Upper lobe of left lung (tissue), 6 donors: ENCODE measurements around the gene DRAXIN. TPM values are rescaled to one million over a fixed set of nuclear protein-coding genes. Genes with fewer than 3 reads are reported as not detected.
A peak's percentile ranks its signal among the peaks of the same experiment; 100 is the strongest.

Experiments
- ATAC-seq, 2 donors: fragments of 200-7000 bp; cut with Tn5 transposase; one replicate each; pipeline ENCODE4 v1.9.1; 2022; ENCODE audit warnings: mild to moderate bottlenecking in 2 of 2, moderate library complexity in 2 of 2; ENCODE audit not compliant: low FRiP score in 2 of 2
- DNase-seq, 2 donors: peaks; one replicate each; pipeline ENCODE4 v3.0.0-alpha.2; 2019 to 2020
- H3K27ac ChIP-seq, 4 donors: fragments of 200-600 bp; sonication (generic); one replicate each; pipeline ENCODE4 v1.5.1; 2016 to 2019
- H3K27me3 ChIP-seq, 4 donors: fragments of 200-600 bp; sonication (generic); one replicate each; pipeline ENCODE4 v1.5.1; 2017 to 2019
- H3K36me3 ChIP-seq, 4 donors: fragments of 200-600 bp; sonication (generic); one replicate each; pipeline ENCODE4 v1.5.1; 2016 to 2019
- H3K4me1 ChIP-seq, 4 donors: fragments of 200-600 bp; sonication (generic); one replicate each; pipeline ENCODE4 v1.5.1; 2018 to 2019
- H3K4me3 ChIP-seq, 4 donors: fragments of 200-600 bp; sonication (generic); one replicate each; pipeline ENCODE4 v1.5.1; 2017 to 2019; ENCODE audit warnings: mild to moderate bottlenecking in 2 of 4, moderate library complexity in 1 of 4
- H3K9me3 ChIP-seq, 4 donors: fragments of 200-600 bp; sonication (generic); one replicate each; pipeline ENCODE4 v1.5.1; 2018 to 2019
- CTCF ChIP-seq, 6 experiments: fragments of 450-650 bp in 4 of 6; fragments of 200-600 bp in 2 of 6; sonication (generic) in 2 of 6; IDR thresholded peaks; one replicate each; pipeline ENCODE4 v1.5.1; 2016 to 2019; ENCODE audit warnings: antibody characterized with exemption in 6 of 6
- EP300 ChIP-seq, 4 donors: sonication (generic); formaldehyde crosslinking; IDR thresholded peaks; one replicate each; pipeline ENCODE4 v1.5.1; 2017; ENCODE audit warnings: antibody characterized with exemption in 4 of 4, control low read depth in 2 of 4
- POLR2A ChIP-seq, 4 donors: fragments of 450-650 bp; IDR thresholded peaks; one replicate each; pipeline ENCODE4 v1.5.1; 2016 to 2017; ENCODE audit warnings: antibody characterized with exemption in 4 of 4, mild to moderate bottlenecking in 2 of 4
- POLR2AphosphoS5 ChIP-seq, 2 donors: sonication (generic); formaldehyde crosslinking; IDR thresholded peaks; one replicate each; pipeline ENCODE4 v1.5.1; 2017; ENCODE audit warnings: antibody characterized with exemption in 2 of 2
- WGBS, 2 donors: methylation state at CpG; one replicate each; pipeline ENCODE4 v1.1.5; 2017 to 2018; 5-methylcytosine and 5-hydroxymethylcytosine counted together
- total RNA-seq, 6 donors: library from RNA; depleted of rRNA in 4 of 6; stranded (reverse); fragments of >200 nt in 4 of 6; gene quantifications; one replicate each; pipeline versions ENCODE4 v1.1.0 to v1.2.1, GENCODE V29; 2016 to 2021
- donor health status: DM: no; HTN: no; CAD: no; lungs with moderate emphysema.
- donor health status: DM: no; HTN: yes; CAD: no; lungs with severe emphysema.

The DRAXIN gene
- total RNA-seq, 6 donors from 2014 or later = 0.11 to 0.17 TPM; not detected in 4

DNA sequence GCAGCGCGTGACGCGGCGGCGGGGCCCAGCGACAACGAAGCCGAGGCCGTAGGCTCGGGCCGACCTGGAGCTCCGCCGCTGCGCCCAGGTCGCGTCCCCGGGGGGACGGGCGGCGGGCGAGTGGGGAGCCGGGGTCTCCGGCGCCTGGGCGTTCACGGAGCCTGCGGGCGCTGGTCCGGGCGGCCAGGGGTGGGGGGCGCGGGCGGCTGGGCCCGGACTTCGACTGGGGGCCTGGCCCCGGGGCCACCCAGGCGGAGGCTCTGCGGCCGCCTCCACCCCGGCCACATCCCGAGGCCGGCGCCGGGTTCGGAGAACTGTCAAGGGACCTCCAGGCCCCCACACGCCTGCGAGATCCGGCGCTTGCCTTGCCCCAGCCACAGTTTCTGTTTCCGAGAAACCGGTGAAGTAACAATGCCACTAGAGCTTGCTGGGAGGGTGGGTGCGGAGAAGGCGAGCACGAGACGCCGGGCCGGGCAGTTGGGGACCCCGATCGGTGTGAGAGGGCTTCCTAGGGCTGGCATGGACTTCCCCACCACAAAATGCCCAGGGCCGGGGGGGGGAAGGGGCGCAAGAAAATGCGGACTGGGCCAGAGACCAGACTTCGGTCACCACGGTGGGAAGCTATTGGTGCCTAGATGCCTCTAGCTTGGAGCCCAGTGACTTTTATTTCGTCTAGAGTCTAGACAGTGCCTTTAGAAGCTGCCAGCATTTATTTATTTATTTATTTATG lies 27.0 kb upstream of the DRAXIN start:
- peak; percentile 56 to 59 for ATAC-seq

DNA sequence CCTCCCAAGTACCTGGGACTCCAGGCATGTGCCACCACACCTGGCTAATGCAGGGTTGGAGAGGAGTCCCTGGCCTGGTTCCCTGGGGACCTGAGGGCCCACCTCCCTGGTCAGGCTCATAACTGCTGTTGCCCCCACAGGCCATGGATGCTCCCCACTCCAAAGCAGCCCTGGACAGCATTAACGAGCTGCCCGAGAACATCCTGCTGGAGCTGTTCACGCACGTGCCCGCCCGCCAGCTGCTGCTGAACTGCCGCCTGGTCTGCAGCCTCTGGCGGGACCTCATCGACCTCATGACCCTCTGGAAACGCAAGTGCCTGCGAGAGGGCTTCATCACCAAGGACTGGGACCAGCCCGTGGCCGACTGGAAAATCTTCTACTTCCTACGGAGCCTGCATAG lies 23.0 kb upstream of the DRAXIN start:
- no peak for DNase-seq

More for the DNA sequence above, 27.0 kb upstream of the DRAXIN start:
- peak in 1 of 2 donors; percentile 37 for DNase-seq
- peak overlapping the region; percentile 19 to 86 (median 80) for H3K4me3 ChIP-seq
- no peaks in the 10 kb centered on the region for H3K9me3 ChIP-seq
- TF ChIP-seq EP300 (IDR thresholded peaks at IDR 0.05) (no peak), CTCF (IDR thresholded peaks at IDR 0.05) (no peak), POLR2AphosphoS5 (IDR thresholded peaks at IDR 0.05) (no peak)
- WGBS, 2 donors = 0 to 7% methylated on average over 6 to 21 of the region's 66 CpGs
- peak overlapping the region; percentile 84 to 96 (median 85) for H3K27ac ChIP-seq
- peaks cover 0 to 20% (median 3%) of the 10 kb centered on the region in 4 donors for H3K36me3 ChIP-seq
- peaks cover 4 to 15% (median 8%) of the 10 kb centered on the region in 4 donors for H3K4me1 ChIP-seq
- no peaks in the 10 kb centered on the region for H3K27me3 ChIP-seq

GRCh38 chr1:11670747-11671146 lies 20.8 kb upstream of the DRAXIN start:
- TF ChIP-seq POLR2A (IDR thresholded peaks at IDR 0.05) (no peak), EP300 (IDR thresholded peaks at IDR 0.05) (no peak), CTCF (IDR thresholded peaks at IDR 0.05) (no peak), POLR2AphosphoS5 (IDR thresholded peaks at IDR 0.05) (no peak)
- H3K36me3 ChIP-seq = peaks cover 0 to 58% (median 39%) of the 10 kb centered on the region in 4 donors

More for the DNA sequence above, 23.0 kb upstream of the DRAXIN start:
- H3K9me3 ChIP-seq = no peaks in the 10 kb centered on the region
- WGBS, 2 donors = 90 to 100% methylated on average over 1 to 14 of the region's 14 CpGs
- no peak for ATAC-seq
- TF ChIP-seq POLR2A (IDR thresholded peaks at IDR 0.05) (no peak), EP300 (IDR thresholded peaks at IDR 0.05) (no peak), CTCF (IDR thresholded peaks at IDR 0.05) (no peak), POLR2AphosphoS5 (IDR thresholded peaks at IDR 0.05) (no peak)
- no peak overlapping the region for H3K27ac ChIP-seq
- no peaks in the 10 kb centered on the region for H3K27me3 ChIP-seq
- H3K4me3 ChIP-seq = no peak overlapping the region
- peaks cover 0 to 35% (median 21%) of the 10 kb centered on the region in 4 donors for H3K36me3 ChIP-seq
- peaks cover 16 to 23% (median 19%) of the 10 kb centered on the region in 4 donors for H3K4me1 ChIP-seq

GRCh38 chr1:11671205-11671543 lies 20.3 kb upstream of the DRAXIN start:
- H3K27me3 ChIP-seq = no peaks in the 10 kb centered on the region
- peak overlapping the region; percentile 28 to 82 (median 57) for H3K27ac ChIP-seq
- no peak for ATAC-seq
- 64 to 69% methylated on average over 6 of the region's 6 CpGs for WGBS, 2 donors
- no peak for DNase-seq
- H3K4me1 ChIP-seq = peaks cover 10 to 14% (median 12%) of the 10 kb centered on the region in 4 donors
- no peak for TF ChIP-seq EP300 (IDR thresholded peaks at IDR 0.05)
- TF ChIP-seq POLR2AphosphoS5 (IDR thresholded peaks at IDR 0.05) = no peak
- no peak for TF ChIP-seq POLR2A (IDR thresholded peaks at IDR 0.05)
- peaks cover 0 to 62% (median 41%) of the 10 kb centered on the region in 4 donors for H3K36me3 ChIP-seq
- no peaks in the 10 kb centered on the region for H3K9me3 ChIP-seq
- H3K4me3 ChIP-seq = no peak overlapping the region

More at GRCh38 chr1:11670747-11671146, 20.8 kb upstream of the DRAXIN start:
- Histone ChIP-seq H3K4me1 (peaks cover 10 to 14% (median 12%) of the 10 kb centered on the region in 4 donors), H3K4me3 (no peak overlapping the region), H3K27me3 (no peaks in the 10 kb centered on the region), H3K27ac (peak overlapping the region; percentile 28 to 82 (median 57)), H3K9me3 (no peaks in the 10 kb centered on the region)
- DNase-seq = no peak
- WGBS, 2 donors = 73 to 90% methylated on average over 6 of the region's 6 CpGs
- ATAC-seq = no peak

DNA sequence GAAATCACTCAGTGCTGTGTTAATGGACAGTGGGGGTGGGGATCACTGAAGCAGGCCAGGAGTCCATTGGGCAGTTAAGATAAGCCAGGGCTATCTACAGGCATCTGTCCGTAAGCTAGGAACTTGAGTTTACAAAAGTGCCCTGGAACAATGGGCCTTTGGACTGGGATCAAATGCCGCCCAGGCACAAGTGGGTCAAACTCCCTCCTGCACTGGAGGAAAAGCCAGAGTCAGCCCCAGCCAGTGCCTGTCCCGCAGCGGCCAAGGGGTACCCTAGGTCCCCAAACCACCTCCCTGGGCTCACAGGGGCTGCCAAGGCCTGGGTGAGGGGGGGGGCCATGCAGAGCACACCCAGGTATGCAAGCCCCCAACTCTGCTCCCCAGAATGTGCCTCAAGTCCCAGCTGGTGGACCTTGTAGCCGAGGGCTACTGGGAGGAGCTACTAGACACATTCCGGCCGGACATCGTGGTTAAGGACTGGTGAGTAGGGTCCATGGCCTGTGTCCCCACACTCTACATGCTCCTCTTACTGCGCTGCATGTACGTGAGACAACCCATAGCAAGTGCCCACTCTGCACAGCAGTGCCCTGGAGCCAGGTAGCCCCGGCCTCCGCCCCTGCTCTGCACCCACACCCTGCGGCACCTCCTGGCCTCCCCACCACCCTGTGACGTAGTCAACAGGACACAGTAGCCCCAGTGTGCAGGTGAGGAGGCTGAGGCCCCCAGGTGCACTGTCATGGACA lies 19.8 kb upstream of the DRAXIN start:
- Histone ChIP-seq H3K4me1 (peaks cover 10 to 14% (median 12%) of the 10 kb centered on the region in 4 donors), H3K27ac (peak overlapping the region; percentile 28 to 82 (median 57)), H3K4me3 (no peak overlapping the region), H3K27me3 (no peaks in the 10 kb centered on the region), H3K36me3 (peaks cover 0 to 67% (median 44%) of the 10 kb centered on the region in 4 donors), H3K9me3 (no peaks in the 10 kb centered on the region)
- DNase-seq = peak in 1 of 2 donors; percentile 57
- WGBS, 2 donors = 84 to 86% methylated on average over 11 to 14 of the region's 14 CpGs
- TF ChIP-seq POLR2AphosphoS5 (IDR thresholded peaks at IDR 0.05) (peak in 1 of 2 donors; percentile 69), EP300 (IDR thresholded peaks at IDR 0.05) (peak in 1 of 4 donors; percentile 30), CTCF (IDR thresholded peaks at IDR 0.05) (no peak)
- ATAC-seq = no peak
